Measurements from ENCODE around the gene KMT2A. TPM values are rescaled to one million over a fixed set of nuclear protein-coding genes. Genes with fewer than 3 reads are reported as not detected.

Gene KMT2A
- total and polyA plus RNA-seq, 2 experiments from 2014 or later: 34.3 to 72.2 TPM

DNA sequence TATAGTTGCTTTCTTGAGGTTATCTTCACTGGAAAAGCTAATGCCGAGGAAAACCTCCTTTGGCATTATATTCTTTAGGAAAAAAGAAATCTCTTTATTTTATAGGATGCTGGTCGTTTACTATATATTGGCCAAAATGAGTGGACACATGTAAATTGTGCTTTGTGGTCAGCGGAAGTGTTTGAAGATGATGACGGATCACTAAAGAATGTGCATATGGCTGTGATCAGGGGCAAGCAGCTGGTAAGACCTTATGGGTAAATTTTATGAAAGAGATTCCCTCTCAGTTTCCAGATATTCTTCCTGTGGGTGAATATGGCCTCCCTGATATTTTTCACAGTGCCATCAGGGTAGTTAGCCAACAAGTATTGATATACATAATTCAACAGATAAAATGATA, 61.5 kb downstream of the KMT2A start (continued):
- TF ChIP-seq, protein P1, sequence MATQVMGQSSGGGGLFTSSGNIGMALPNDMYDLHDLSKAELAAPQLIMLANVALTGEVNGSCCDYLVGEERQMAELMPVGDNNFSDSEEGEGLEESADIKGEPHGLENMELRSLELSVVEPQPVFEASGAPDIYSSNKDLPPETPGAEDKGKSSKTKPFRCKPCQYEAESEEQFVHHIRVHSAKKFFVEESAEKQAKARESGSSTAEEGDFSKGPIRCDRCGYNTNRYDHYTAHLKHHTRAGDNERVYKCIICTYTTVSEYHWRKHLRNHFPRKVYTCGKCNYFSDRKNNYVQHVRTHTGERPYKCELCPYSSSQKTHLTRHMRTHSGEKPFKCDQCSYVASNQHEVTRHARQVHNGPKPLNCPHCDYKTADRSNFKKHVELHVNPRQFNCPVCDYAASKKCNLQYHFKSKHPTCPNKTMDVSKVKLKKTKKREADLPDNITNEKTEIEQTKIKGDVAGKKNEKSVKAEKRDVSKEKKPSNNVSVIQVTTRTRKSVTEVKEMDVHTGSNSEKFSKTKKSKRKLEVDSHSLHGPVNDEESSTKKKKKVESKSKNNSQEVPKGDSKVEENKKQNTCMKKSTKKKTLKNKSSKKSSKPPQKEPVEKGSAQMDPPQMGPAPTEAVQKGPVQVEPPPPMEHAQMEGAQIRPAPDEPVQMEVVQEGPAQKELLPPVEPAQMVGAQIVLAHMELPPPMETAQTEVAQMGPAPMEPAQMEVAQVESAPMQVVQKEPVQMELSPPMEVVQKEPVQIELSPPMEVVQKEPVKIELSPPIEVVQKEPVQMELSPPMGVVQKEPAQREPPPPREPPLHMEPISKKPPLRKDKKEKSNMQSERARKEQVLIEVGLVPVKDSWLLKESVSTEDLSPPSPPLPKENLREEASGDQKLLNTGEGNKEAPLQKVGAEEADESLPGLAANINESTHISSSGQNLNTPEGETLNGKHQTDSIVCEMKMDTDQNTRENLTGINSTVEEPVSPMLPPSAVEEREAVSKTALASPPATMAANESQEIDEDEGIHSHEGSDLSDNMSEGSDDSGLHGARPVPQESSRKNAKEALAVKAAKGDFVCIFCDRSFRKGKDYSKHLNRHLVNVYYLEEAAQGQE (IDR thresholded peaks at IDR 0.05; ENCODE audit: unreplicated experiment): no peak
- TF ChIP-seq ZNF331 (CRISPR knock-in tag; IDR thresholded peaks at IDR 0.05; ENCODE audit: low read depth) (no peak), NANOG (IDR thresholded peaks at IDR 0.05; ENCODE audit: borderline replicate concordance) (no peak), EZH2phosphoT487 (IDR thresholded peaks at IDR 0.05; ENCODE audit: unreplicated experiment) (no peak)

DNA sequence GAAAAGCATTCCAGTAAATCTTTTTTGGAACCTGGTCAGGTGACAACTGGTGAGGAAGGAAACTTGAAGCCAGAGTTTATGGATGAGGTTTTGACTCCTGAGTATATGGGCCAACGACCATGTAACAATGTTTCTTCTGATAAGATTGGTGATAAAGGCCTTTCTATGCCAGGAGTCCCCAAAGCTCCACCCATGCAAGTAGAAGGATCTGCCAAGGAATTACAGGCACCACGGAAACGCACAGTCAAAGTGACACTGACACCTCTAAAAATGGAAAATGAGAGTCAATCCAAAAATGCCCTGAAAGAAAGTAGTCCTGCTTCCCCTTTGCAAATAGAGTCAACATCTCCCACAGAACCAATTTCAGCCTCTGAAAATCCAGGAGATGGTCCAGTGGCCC, 66.9 kb downstream of the KMT2A start:
- H3K4me3 Mint-ChIP-seq: no peak overlapping the region
- H3K9me3 Mint-ChIP-seq: no peaks in the 10 kb centered on the region
- H3K36me3 ChIP-seq (ENCODE audit: insufficient read depth): peaks cover 79% of the 10 kb centered on the region
- TF ChIP-seq NANOG (IDR thresholded peaks at IDR 0.05; ENCODE audit: borderline replicate concordance) (no peak), ZNF114 (CRISPR knock-in tag; IDR thresholded peaks at IDR 0.05) (no peak), CREB1 (CRISPR knock-in tag; IDR thresholded peaks at IDR 0.05; ENCODE audit: low read depth) (no peak), POLR2AphosphoS5 (IDR thresholded peaks at IDR 0.05; ENCODE audit: low read depth) (no peak), EZH2 (IDR thresholded peaks at IDR 0.05; ENCODE audit: low read depth, unreplicated experiment) (no peak)
- TF ChIP-seq, protein P2, sequence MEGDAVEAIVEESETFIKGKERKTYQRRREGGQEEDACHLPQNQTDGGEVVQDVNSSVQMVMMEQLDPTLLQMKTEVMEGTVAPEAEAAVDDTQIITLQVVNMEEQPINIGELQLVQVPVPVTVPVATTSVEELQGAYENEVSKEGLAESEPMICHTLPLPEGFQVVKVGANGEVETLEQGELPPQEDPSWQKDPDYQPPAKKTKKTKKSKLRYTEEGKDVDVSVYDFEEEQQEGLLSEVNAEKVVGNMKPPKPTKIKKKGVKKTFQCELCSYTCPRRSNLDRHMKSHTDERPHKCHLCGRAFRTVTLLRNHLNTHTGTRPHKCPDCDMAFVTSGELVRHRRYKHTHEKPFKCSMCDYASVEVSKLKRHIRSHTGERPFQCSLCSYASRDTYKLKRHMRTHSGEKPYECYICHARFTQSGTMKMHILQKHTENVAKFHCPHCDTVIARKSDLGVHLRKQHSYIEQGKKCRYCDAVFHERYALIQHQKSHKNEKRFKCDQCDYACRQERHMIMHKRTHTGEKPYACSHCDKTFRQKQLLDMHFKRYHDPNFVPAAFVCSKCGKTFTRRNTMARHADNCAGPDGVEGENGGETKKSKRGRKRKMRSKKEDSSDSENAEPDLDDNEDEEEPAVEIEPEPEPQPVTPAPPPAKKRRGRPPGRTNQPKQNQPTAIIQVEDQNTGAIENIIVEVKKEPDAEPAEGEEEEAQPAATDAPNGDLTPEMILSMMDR (conservative IDR thresholded peaks at IDR 0.05; ENCODE audit: low read depth in 2 of 2): no peak
- TF ChIP-seq, protein P3, sequence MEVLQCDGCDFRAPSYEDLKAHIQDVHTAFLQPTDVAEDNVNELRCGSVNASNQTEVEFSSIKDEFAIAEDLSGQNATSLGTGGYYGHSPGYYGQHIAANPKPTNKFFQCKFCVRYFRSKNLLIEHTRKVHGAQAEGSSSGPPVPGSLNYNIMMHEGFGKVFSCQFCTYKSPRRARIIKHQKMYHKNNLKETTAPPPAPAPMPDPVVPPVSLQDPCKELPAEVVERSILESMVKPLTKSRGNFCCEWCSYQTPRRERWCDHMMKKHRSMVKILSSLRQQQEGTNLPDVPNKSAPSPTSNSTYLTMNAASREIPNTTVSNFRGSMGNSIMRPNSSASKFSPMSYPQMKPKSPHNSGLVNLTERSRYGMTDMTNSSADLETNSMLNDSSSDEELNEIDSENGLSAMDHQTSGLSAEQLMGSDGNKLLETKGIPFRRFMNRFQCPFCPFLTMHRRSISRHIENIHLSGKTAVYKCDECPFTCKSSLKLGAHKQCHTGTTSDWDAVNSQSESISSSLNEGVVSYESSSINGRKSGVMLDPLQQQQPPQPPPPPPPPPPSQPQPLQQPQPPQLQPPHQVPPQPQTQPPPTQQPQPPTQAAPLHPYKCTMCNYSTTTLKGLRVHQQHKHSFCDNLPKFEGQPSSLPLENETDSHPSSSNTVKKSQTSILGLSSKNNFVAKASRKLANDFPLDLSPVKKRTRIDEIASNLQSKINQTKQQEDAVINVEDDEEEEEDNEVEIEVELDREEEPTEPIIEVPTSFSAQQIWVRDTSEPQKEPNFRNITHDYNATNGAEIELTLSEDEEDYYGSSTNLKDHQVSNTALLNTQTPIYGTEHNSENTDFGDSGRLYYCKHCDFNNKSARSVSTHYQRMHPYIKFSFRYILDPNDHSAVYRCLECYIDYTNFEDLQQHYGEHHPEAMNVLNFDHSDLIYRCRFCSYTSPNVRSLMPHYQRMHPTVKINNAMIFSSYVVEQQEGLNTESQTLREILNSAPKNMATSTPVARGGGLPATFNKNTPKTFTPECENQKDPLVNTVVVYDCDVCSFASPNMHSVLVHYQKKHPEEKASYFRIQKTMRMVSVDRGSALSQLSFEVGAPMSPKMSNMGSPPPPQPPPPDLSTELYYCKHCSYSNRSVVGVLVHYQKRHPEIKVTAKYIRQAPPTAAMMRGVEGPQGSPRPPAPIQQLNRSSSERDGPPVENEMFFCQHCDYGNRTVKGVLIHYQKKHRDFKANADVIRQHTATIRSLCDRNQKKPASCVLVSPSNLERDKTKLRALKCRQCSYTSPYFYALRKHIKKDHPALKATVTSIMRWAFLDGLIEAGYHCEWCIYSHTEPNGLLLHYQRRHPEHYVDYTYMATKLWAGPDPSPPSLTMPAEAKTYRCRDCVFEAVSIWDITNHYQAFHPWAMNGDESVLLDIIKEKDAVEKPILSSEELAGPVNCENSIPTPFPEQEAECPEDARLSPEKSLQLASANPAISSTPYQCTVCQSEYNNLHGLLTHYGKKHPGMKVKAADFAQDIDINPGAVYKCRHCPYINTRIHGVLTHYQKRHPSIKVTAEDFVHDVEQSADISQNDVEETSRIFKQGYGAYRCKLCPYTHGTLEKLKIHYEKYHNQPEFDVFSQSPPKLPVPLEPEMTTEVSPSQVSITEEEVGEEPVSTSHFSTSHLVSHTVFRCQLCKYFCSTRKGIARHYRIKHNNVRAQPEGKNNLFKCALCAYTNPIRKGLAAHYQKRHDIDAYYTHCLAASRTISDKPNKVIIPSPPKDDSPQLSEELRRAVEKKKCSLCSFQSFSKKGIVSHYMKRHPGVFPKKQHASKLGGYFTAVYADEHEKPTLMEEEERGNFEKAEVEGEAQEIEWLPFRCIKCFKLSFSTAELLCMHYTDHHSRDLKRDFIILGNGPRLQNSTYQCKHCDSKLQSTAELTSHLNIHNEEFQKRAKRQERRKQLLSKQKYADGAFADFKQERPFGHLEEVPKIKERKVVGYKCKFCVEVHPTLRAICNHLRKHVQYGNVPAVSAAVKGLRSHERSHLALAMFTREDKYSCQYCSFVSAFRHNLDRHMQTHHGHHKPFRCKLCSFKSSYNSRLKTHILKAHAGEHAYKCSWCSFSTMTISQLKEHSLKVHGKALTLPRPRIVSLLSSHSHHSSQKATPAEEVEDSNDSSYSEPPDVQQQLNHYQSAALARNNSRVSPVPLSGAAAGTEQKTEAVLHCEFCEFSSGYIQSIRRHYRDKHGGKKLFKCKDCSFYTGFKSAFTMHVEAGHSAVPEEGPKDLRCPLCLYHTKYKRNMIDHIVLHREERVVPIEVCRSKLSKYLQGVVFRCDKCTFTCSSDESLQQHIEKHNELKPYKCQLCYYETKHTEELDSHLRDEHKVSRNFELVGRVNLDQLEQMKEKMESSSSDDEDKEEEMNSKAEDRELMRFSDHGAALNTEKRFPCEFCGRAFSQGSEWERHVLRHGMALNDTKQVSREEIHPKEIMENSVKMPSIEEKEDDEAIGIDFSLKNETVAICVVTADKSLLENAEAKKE (CRISPR knock-in tag; IDR thresholded peaks at IDR 0.05): no peak
- TF ChIP-seq, protein P1 (IDR thresholded peaks at IDR 0.05; ENCODE audit: unreplicated experiment): no peak

More for the DNA sequence above, 66.9 kb downstream of the KMT2A start:
- Histone ChIP-seq H3K9me2 (ENCODE audit: insufficient read depth) (no peaks in the 10 kb centered on the region), H3K4me1 (ENCODE audit: insufficient read depth) (no peaks in the 10 kb centered on the region), H4K20me1 (replicated peaks; ENCODE audit: insufficient read depth) (peaks cover 6% of the 10 kb centered on the region; the same call in 1 of the 2 replicates), H3K79me2 (replicated peaks; ENCODE audit: insufficient read depth) (no peaks in the 10 kb centered on the region; the same call in 1 of the 2 replicates), H3K4me2 (no peak overlapping the region), H3K27ac (ENCODE audit: low read depth) (no peak overlapping the region), H2AFZ (no peak overlapping the region), H3K27me3 (ENCODE audit: insufficient read depth) (no peaks in the 10 kb centered on the region), H3K4me3 (no peak overlapping the region), H3F3A (replicated peaks; ENCODE audit: low read depth) (peaks cover 12% of the 10 kb centered on the region)
- peaks cover 96% of the 10 kb centered on the region for H3K36me3 Mint-ChIP-seq (ENCODE audit: low read depth)
- no peak for ATAC-seq
- H3K4me1 Mint-ChIP-seq: no peaks in the 10 kb centered on the region
- H3K27ac Mint-ChIP-seq: no peak overlapping the region
- no peaks in the 10 kb centered on the region for H3K27me3 Mint-ChIP-seq (ENCODE audit: insufficient read depth, low read depth, poor library complexity)
- DNase-seq (ENCODE audit: low spot score): no peak
